ENCODE measurements around the gene EFHD2.

EFHD2 gene

GRCh38 chr1:15477646-15478212 lies 68.0 kb downstream of the EFHD2 start:
- H3K36me3 Mint-ChIP-seq, result no peaks in the 10 kb centered on the region
- no peaks in the 10 kb centered on the region for H3K4me1 Mint-ChIP-seq
- H3K4me3 Mint-ChIP-seq, result no peak overlapping the region
- H3K9me3 Mint-ChIP-seq, result no peaks in the 10 kb centered on the region
- ATAC-seq (no peak), DNase-seq (ENCODE audit: low spot score in 2 of 2) (no peak)
- H3K27ac Mint-ChIP-seq, result no peak overlapping the region

Data from stimulated activated effector memory CD8-positive, alpha-beta T cell treated with anti-CD3 and anti-CD28 coated beads, Interleukin-12 subunit alpha, Interleukin-12 subunit beta, amount 100 ng/mL, for 72 hours (primary cell).